Testis (tissue), 3 donors: Measurements from ENCODE around the gene FHIT. TPM values are rescaled to one million over a fixed set of nuclear protein-coding genes. Genes with fewer than 3 reads are reported as not detected.

Experiments
- DNase-seq: peaks from one replicate; pipeline ENCODE4 v3.0.0-alpha.2; 2019
- H3K27ac ChIP-seq, 2 donors: fragments of 200-600 bp; sonication (generic); one replicate each; pipeline ENCODE4 v1.5.1; 2019
- H3K27me3 ChIP-seq: fragments of 200-600 bp; sonication (generic); one replicate; pipeline ENCODE4 v1.5.1; 2019
- H3K36me3 ChIP-seq: fragments of 200-600 bp; sonication (generic); one replicate; pipeline ENCODE4 v1.5.1; 2017; ENCODE audit warnings: low read depth; ENCODE audit errors: missing control alignments
- H3K4me1 ChIP-seq: fragments of 200-600 bp; sonication (generic); one replicate; pipeline ENCODE4 v1.5.1; 2019
- H3K4me3 ChIP-seq, 2 donors: fragments of 200-600 bp; sonication (generic); one replicate each; pipeline ENCODE4 v1.5.1; 2017 to 2019
- H3K9me3 ChIP-seq: fragments of 200-600 bp; sonication (generic); one replicate; pipeline ENCODE4 v1.5.1; 2017
- CTCF ChIP-seq, 3 experiments: fragments of 450-650 bp in 2 of 3; fragments of 200-600 bp in 1 of 3; sonication (generic) in 1 of 3; IDR thresholded peaks; one replicate each; pipeline ENCODE4 v1.5.1; 2016 to 2019; ENCODE audit warnings: antibody characterized with exemption in 3 of 3, mild to moderate bottlenecking in 2 of 3, moderate library complexity in 1 of 3
- POLR2A ChIP-seq: fragments of 450-650 bp; IDR thresholded peaks from one replicate; pipeline ENCODE4 v1.6.1; 2017; ENCODE audit warnings: antibody characterized with exemption, mild to moderate bottlenecking, moderate library complexity
- WGBS, 2 donors: methylation state at CpG; one replicate each; pipeline ENCODE4 v1.1.5; 2018; 5-methylcytosine and 5-hydroxymethylcytosine counted together
- intact Hi-C: fragments of 100-400 bp; cut with DNase I; formaldehyde crosslinking; loops from one replicate; pipeline ENCODE4 v1.15.1; 2023; ENCODE audit warnings: low total_unique reads
- polyA plus RNA-seq: library from polyadenylated mRNA; stranded (reverse); fragments of 350-450 nt; fragmentation: Illumina TruSeq; extraction: RNeasy Lipid Tissue Mini Kit (QIAGEN cat#74804); gene quantifications from one replicate; pipeline ENCODE4 v1.2.3, GENCODE V29; 2014; ENCODE audit warnings: low read depth, low replicate concordance; ENCODE audit not compliant: insufficient read depth
- total RNA-seq, 2 donors: library from RNA; depleted of rRNA; stranded (reverse); fragments of >200 nt; gene quantifications; one replicate each; pipeline ENCODE4 v1.2.3, GENCODE V29; 2016

FHIT gene
- total and polyA plus RNA-seq, 3 donors from 2014 or later: 10.1 to 29.6 (median 15.5) TPM

GRCh38 chr3:60169755-60170154 lies 1081.5 kb downstream of the FHIT start:
- Histone ChIP-seq H3K9me3 (no peaks in the 10 kb centered on the region), H3K27me3 (no peaks in the 10 kb centered on the region), H3K27ac (no peak overlapping the region), H3K36me3 (no peaks in the 10 kb centered on the region), H3K4me3 (no peak overlapping the region), H3K4me1 (no peaks in the 10 kb centered on the region)
- DNase-seq: no peak
- 91 to 93% methylated on average over 5 of the region's 5 CpGs for WGBS, 2 donors
- no peak for TF ChIP-seq CTCF (IDR thresholded peaks at IDR 0.05)
- intact Hi-C loops: no loop called here

GRCh38 chr3:60167186-60167585 lies 1084.1 kb downstream of the FHIT start:
- Histone ChIP-seq H3K27me3 (no peaks in the 10 kb centered on the region), H3K27ac (no peak overlapping the region), H3K4me1 (no peaks in the 10 kb centered on the region), H3K4me3 (no peak overlapping the region), H3K9me3 (no peaks in the 10 kb centered on the region), H3K36me3 (no peaks in the 10 kb centered on the region)
- intact Hi-C loops: no loop called here
- no peak for DNase-seq
- TF ChIP-seq CTCF (IDR thresholded peaks at IDR 0.05): no peak
- TF ChIP-seq POLR2A: no peak

GRCh38 chr3:60160822-60161748 lies 1090.2 kb downstream of the FHIT start:
- no peaks in the 10 kb centered on the region for H3K36me3 ChIP-seq
- H3K4me3 ChIP-seq: no peak overlapping the region
- no peaks in the 10 kb centered on the region for H3K9me3 ChIP-seq
- H3K27ac ChIP-seq: no peak overlapping the region
- WGBS, 2 donors: 82 to 87% methylated on average over 11 of the region's 11 CpGs
- H3K27me3 ChIP-seq: no peaks in the 10 kb centered on the region
- intact Hi-C loops: no loop called here
- no peak for DNase-seq
- no peaks in the 10 kb centered on the region for H3K4me1 ChIP-seq
- no peak for TF ChIP-seq POLR2A
- TF ChIP-seq CTCF (IDR thresholded peaks at IDR 0.05): no peak

- Histone ChIP-seq H3K4me3 (no peak overlapping the region), H3K27ac (no peak overlapping the region), H3K36me3 (no peaks in the 10 kb centered on the region), H3K27me3 (no peaks in the 10 kb centered on the region), H3K9me3 (no peaks in the 10 kb centered on the region), H3K4me1 (no peaks in the 10 kb centered on the region)
- no peak for TF ChIP-seq CTCF (IDR thresholded peaks at IDR 0.05)
- TF ChIP-seq POLR2A: no peak
- DNase-seq: no peak
- 77 to 82% methylated on average over 4 of the region's 4 CpGs for WGBS, 2 donors
- intact Hi-C loops: no loop called here
These were observed 1091.0 kb downstream of the FHIT start for GRCh38 chr3:60160111-60160821.
